HG03558 (cell line): ENCODE data around the gene KCTD5.
A peak's percentile ranks its signal among the peaks of the same experiment; 100 is the strongest.
"Not testable (repeated sequence)": the region's sequence is repeated elsewhere in the genome, so short reads cannot be mapped to it uniquely, and the experiment has no call there.

Experiments used
- ATAC-seq: cut with Tn5 transposase; IDR thresholded peaks from one replicate; pipeline ENCODE4 v1.9.1; 2021; ENCODE audit warnings: moderate number of reproducible peaks; ENCODE audit not compliant: unreplicated experiment; ENCODE audit errors: extremely low read depth

The KCTD5 gene, protein sequence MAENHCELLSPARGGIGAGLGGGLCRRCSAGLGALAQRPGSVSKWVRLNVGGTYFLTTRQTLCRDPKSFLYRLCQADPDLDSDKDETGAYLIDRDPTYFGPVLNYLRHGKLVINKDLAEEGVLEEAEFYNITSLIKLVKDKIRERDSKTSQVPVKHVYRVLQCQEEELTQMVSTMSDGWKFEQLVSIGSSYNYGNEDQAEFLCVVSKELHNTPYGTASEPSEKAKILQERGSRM

DNA sequence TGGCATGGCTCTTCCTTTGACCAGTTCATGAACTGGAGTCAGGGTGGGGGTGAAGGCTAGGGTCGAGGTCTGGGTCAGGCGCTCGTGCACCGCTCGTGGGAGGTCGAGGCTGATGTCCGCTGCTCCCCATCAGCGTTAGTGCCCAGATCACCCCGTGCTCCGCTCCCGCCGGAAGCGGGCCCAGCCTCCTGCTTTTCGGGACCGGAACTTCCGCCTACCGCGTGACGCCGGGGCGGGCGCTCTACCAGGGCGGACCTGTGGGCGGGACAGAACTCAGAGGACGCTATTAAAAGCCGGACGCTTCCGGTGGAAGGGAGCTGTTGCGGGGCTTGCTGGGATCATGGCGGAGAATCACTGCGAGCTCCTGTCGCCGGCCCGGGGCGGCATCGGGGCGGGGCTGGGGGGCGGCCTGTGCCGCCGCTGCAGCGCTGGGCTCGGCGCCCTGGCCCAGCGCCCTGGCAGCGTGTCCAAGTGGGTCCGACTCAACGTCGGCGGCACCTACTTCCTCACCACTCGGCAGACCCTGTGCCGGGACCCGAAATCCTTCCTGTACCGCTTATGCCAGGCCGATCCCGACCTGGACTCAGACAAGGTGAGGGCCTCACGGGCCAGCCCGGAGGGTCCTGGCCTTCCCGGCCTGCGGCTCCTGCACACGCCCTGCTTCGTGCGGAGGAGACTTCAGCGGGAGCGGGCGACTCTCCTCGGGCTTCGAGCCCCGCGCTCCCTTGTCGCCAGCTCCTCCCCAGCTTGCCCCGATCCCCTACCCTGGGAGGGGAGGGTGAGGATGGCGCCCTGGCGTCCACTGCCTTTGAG, at the start of gene KCTD5:
Gene KCTD5, plus strand, starts transcription at position 315 of the 813 bp plus-strand sequence. Its CDS starts 26 bp downstream, at position 341.
- ATAC-seq, result peak; percentile 41

DNA sequence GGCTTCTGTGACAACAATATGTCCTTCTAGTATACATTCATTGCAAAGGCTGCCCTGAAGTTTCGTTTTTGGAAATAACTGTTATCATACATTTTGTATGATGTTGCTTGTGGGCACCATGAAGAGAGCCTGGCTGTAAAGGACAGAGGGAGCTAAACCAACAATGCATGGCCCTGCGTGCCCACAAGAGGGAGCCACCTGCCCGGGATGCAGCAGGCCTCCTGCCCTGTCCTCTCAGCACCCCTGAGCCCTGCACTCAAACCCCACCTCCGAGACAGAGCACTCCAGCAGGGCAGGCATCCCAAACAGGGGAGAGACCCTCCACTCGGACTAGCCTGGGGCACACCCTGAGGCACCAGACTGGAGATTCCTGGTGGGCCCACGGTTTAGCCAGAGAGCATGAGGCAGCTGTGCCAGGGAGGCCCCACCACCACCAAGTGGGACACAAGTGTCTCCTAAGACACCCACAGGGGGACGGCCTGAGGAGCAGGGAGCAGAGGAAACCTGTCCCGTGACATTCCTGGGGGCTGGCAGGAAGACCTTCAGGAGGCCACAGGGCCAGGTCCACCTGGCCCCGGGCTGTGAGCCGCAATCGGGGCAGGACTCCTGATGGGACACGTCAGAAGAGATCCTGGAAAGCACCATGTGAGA, 43.1 kb upstream of the KCTD5 start:
- ATAC-seq, result not testable (repeated sequence)

GRCh38 chr16:2639722-2640072, 42.6 kb upstream of the KCTD5 start:
- not testable (repeated sequence) for ATAC-seq

DNA sequence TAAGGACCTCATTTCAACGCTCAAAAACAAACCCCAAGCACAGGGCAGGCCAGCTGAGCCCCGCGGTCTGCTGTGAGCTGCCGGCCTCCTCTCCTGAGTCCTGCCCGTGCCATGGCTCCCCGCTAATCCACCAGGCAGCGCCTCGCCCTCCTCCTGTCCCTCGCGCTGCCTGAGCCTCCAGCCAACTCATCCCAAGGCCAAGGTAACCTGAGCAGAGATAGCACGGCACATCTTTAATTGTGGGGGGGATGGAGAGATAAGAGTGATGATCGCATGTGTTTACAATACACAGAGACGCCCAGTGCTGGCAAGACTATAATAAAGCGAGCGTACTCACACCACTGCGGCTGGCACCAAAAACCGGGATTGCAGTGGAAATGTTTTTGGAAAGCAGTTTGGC, 39.8 kb upstream of the KCTD5 start:
- not testable (repeated sequence) for ATAC-seq

- ATAC-seq, result not testable (repeated sequence)
Observed at GRCh38 chr16:2644754-2645453, 37.4 kb upstream of the KCTD5 start.

DNA sequence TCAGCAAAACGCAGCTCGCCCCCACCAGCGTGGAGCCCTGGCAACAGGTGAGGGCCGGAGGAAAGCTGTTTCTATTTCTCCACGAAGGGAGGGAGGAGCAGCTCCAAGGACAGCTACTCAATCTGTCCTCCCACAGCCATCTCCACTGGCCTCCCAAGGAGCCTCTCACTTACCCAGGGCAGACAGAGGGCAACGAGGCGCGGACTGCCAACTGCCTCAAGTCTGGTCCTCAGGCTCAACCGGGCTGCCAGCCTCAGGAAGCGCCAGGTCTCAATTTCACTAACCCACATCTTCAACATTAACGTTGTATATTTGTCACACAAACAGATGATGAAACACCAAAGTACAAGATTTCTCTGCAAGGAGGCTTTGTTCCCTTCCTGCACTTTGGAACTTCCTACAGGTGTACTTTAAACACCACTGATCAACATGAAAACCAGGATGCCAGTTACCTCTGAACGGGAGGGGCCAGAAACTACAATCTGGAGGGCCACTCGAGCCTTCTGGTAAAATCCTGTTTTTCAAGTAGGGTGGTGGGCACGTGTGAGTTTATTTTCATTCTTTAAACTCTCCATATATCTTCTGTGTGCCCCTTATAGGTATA, 31.0 kb upstream of the KCTD5 start:
- not testable (repeated sequence) for ATAC-seq

GRCh38 chr16:2653915-2654314, 28.4 kb upstream of the KCTD5 start:
- not testable (repeated sequence) for ATAC-seq

- ATAC-seq, result not testable (repeated sequence)
Observed at GRCh38 chr16:2654949-2655348, 27.4 kb upstream of the KCTD5 start.

- ATAC-seq, result no peak
Observed at GRCh38 chr16:2656985-2657384, 25.3 kb upstream of the KCTD5 start.

DNA sequence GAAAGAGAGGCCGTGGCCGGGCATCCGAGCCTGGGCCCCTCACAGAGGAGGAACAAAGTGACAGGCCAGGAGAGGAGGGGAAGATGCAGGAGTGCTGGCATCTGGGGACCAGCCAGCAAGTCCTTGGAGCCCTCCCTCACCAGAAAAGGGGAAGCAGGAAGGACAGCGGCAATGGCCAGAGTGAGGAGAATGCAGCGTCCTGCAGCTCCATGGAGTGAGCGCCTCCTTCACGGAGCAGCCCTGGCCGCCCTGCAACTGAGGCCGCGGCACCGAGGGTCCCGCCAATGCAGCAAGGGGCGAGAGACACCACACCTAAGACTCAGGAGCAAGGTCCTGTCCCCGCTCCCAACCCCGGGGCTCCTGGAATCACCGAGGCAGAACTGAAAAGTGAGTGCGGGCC, 24.5 kb upstream of the KCTD5 start:
- ATAC-seq, result not testable (repeated sequence)

DNA sequence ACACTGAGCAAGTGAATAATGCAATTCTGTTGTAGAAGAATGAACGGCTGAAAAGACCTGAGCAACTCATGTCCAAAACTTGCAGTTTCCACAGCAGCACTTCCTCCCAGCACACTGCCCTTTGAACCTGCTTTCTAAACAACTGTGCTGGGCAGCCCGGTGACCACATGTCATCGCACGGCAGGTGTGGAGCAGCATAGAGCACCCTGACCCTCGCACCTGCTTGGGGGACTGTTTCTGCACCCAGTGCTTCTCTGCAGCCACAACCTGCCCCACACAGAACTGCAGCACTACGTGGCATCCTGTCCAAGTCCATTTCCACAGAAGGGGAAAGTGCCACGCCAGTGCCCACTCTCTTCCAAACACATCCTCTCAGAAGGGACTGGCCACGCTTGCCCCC, 22.8 kb upstream of the KCTD5 start:
- not testable (repeated sequence) for ATAC-seq

GRCh38 chr16:2660014-2660662, 22.2 kb upstream of the KCTD5 start:
- not testable (repeated sequence) for ATAC-seq

DNA sequence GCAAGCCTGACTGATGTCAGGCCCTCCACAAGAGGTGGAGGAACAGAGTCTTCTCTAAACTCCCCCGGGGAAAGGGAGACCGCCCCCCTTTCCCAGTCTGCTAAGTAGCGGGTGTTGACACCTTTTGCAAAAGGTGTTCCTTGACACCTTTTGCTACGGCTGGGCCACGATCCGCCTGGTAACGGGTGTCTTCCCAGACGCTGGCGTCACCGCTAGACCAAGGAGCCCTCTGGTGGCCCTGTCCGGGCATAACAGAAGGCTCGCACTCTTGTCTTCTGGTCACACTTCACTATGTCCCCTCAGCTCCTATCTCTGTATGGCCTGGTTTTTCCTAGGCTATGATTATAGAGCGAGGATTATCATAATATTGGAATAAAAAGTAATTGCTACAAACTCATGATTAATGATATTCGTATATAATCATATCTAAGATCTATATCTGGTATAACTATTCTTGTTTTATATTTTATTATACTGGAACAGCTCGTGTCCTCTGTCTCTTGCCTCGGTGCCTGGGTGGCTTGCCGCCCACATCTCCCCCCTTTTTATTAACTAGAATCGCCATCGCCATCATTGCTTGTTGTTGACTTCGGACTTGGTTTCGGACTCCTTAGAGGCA, 21.5 kb upstream of the KCTD5 start:
- not testable (repeated sequence) for ATAC-seq

- no peak for ATAC-seq
Observed at GRCh38 chr16:2663553-2664546, 18.5 kb upstream of the KCTD5 start.

GRCh38 chr16:2664574-2664982, 17.7 kb upstream of the KCTD5 start:
- no peak for ATAC-seq

DNA sequence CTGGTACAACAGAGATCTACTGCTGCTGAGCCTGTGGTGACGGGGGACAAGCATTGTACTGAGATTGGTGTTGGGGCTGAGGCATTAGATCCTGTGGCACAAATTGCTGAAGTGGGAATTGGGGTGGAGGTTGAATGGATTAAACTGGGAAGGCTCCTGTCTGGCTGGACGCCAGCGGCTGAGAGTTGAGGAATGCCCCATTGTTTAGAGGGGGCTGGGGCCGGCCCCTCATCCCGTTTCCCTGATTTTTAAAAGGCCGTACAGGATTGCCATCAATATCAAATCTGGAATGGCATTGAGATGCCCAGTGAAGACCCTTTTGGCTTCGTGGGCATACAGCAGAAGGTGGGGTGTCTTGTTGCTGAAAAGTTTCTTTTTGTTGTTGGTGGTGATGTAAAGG, 15.7 kb upstream of the KCTD5 start:
- not testable (repeated sequence) for ATAC-seq

GRCh38 chr16:2669587-2669986, 12.7 kb upstream of the KCTD5 start:
- not testable (repeated sequence) for ATAC-seq

DNA sequence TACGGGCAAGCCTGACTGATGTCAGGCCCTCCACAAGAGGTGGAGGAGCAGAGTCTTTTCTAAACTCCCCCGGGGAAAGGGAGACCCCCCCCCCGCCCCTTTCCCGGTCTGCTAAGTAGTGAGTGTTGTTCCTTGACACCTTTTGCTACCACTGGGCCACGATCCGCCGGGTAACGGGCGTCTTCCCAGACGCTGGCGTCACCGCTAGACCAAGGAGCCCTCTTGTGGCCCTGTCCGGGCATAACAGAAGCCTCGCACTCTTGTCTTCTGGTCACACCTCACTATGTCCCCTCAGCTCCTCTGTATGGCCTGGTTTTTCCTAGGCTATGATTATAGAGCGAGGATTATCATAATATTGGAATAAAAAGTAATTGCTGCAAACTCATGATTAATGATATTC, 12.3 kb upstream of the KCTD5 start:
- not testable (repeated sequence) for ATAC-seq
